HepG2 (cell line): Measurements from ENCODE around the gene IMPDH2. TPM values are rescaled to one million over a fixed set of nuclear protein-coding genes. Genes with fewer than 3 reads are reported as not detected.

Experiments
- ARID3A ChIP-seq: IDR thresholded peaks from 2 replicates; pipeline ENCODE4 v1.6.1; 2012; ENCODE audit warnings: low read depth, low read length, improper control_type of control experiment
- ATAD3A ChIP-seq: sonication (generic); formaldehyde crosslinking; IDR thresholded peaks from 2 replicates; pipeline ENCODE4 v1.4.0; 2020; ENCODE audit warnings: missing genetic modification reagents
- BRD4 ChIP-seq: sonication (generic); formaldehyde crosslinking; IDR thresholded peaks from 2 replicates; pipeline ENCODE4 v1.4.0; 2020; ENCODE audit warnings: missing genetic modification reagents
- CBX2 ChIP-seq, 2 experiments: fragments of 200-600 bp in 1 of 2; sonication (generic); formaldehyde crosslinking in 1 of 2; IDR thresholded peaks; 2 replicates each; pipeline versions ENCODE4 v1.7.0 to v1.8.1; 2018 to 2022; ENCODE audit warnings: low read depth in 2 of 2, low read length in 1 of 2, mild to moderate bottlenecking in 1 of 2, missing genetic modification reagents in 1 of 2
- CCDC6 ChIP-seq: sonication (generic); formaldehyde crosslinking; IDR thresholded peaks from 2 replicates; pipeline ENCODE4 v1.8.1; 2022; ENCODE audit warnings: mild to moderate bottlenecking, missing genetic modification reagents, moderate library complexity
- EEA1 ChIP-seq: sonication (generic); formaldehyde crosslinking; IDR thresholded peaks from 2 replicates; pipeline ENCODE4 v1.5.1; 2020; ENCODE audit warnings: mild to moderate bottlenecking, missing genetic modification reagents, borderline replicate concordance
- HDAC1 ChIP-seq: sonication (generic); formaldehyde crosslinking; IDR thresholded peaks from 2 replicates; pipeline ENCODE4 v1.5.1; 2020; ENCODE audit warnings: mild to moderate bottlenecking, missing genetic modification reagents
- HNF1A ChIP-seq, 2 experiments: sonication (generic) in 1 of 2; formaldehyde crosslinking in 1 of 2; IDR thresholded peaks; 2 replicates each; pipeline versions ENCODE4 v1.4.0 to v1.6.1; 2016 to 2020; ENCODE audit warnings: borderline replicate concordance in 1 of 2, low read depth in 1 of 2, mild to moderate bottlenecking in 1 of 2, missing genetic modification reagents in 1 of 2
- ISL2 ChIP-seq: sonication (generic); formaldehyde crosslinking; IDR thresholded peaks from 2 replicates; pipeline ENCODE4 v1.5.0; 2020; ENCODE audit warnings: missing genetic modification reagents
- PREB ChIP-seq: sonication (generic); formaldehyde crosslinking; IDR thresholded peaks from 2 replicates; pipeline ENCODE4 v1.4.0; 2020; ENCODE audit warnings: missing genetic modification reagents
- TERF1 ChIP-seq: sonication (generic); formaldehyde crosslinking; IDR thresholded peaks from 2 replicates; pipeline ENCODE4 v1.8.0; 2022; ENCODE audit warnings: mild to moderate bottlenecking, missing genetic modification reagents, moderate library complexity
- ZBTB7A ChIP-seq: sonication (generic); formaldehyde crosslinking; IDR thresholded peaks from 2 replicates; pipeline ENCODE4 v1.8.0; 2022; ENCODE audit warnings: mild to moderate bottlenecking, missing genetic modification reagents
- ZFP36 ChIP-seq: fragments of 150-350 bp; IDR thresholded peaks from 2 replicates; pipeline ENCODE4 v1.6.1; 2018; ENCODE audit warnings: borderline replicate concordance, low read length, low read depth; ENCODE audit not compliant: partially characterized antibody
- ZNF235 ChIP-seq: sonication (generic); formaldehyde crosslinking; IDR thresholded peaks from 2 replicates; pipeline ENCODE4 v1.8.1; 2023; ENCODE audit warnings: mild to moderate bottlenecking, missing genetic modification reagents, borderline replicate concordance
- ZNF383 ChIP-seq: sonication (generic); formaldehyde crosslinking; IDR thresholded peaks from 2 replicates; pipeline ENCODE4 v1.4.0; 2020; ENCODE audit warnings: missing genetic modification reagents, mild to moderate bottlenecking, borderline replicate concordance
- ZNF549 ChIP-seq: sonication (generic); formaldehyde crosslinking; IDR thresholded peaks from 2 replicates; pipeline ENCODE4 v1.5.0; 2020; ENCODE audit warnings: missing genetic modification reagents
- ZNF703 ChIP-seq: sonication (generic); formaldehyde crosslinking; IDR thresholded peaks from 2 replicates; pipeline ENCODE4 v1.5.1; 2020; ENCODE audit warnings: missing genetic modification reagents, mild to moderate bottlenecking, moderate library complexity, borderline replicate concordance
- ZNF777 ChIP-seq: sonication (generic); formaldehyde crosslinking; IDR thresholded peaks from 2 replicates; pipeline ENCODE4 v1.4.0; 2020; ENCODE audit warnings: missing genetic modification reagents
- ZSCAN25 ChIP-seq: sonication (generic); formaldehyde crosslinking; IDR thresholded peaks from 2 replicates; pipeline ENCODE4 v1.8.0; 2022; ENCODE audit warnings: mild to moderate bottlenecking, missing genetic modification reagents
- polyA plus RNA-seq, 8 experiments: library from polyadenylated mRNA; depleted of rRNA in 3 of 8; stranded (reverse) in 7 of 8; unstranded in 1 of 8; fragments of >200 nt; fragmentation: Illumina TruSeq in 4 of 8; extraction: Trizol in 4 of 8; gene quantifications; 2 replicates each; pipeline versions ENCODE4 v1.2.1 to v1.2.3, GENCODE V29; 2011 to 2016; ENCODE audit warnings: low read depth in 4 of 8, missing spikeins in 1 of 8, mixed read lengths in 1 of 8; ENCODE audit not compliant: insufficient read depth in 1 of 8
- total RNA-seq, 5 experiments: library from RNA; depleted of rRNA; stranded (reverse); fragments of >200 nt; fragmentation: Illumina TruSeq; extraction: Trizol; gene quantifications; 2 replicates each; pipeline ENCODE4 v1.2.3, GENCODE V29; 2016; ENCODE audit warnings: low read depth in 1 of 5

Gene IMPDH2
- total and polyA plus RNA-seq, 2 of the 13 experiments (the other 11 are each of a cell fraction or from before 2014, with no cell fraction given): 248 to 260 TPM

- TF ChIP-seq PREB (CRISPR knock-in tag): no peak
- TF ChIP-seq ZNF235 (CRISPR knock-in tag): 0 out of 2 replicates have a peak, but pooled peaks have one; percentile 65
- TF ChIP-seq HDAC1: peak; percentile 88
- TF ChIP-seq CBX2 (IDR thresholded peaks at IDR 0.05; ENCODE audit: low read depth, low read length): no peak
- no peak for TF ChIP-seq CBX2 (CRISPR knock-in tag; IDR thresholded peaks at IDR 0.05; ENCODE audit: low read depth)
- no peak for TF ChIP-seq HNF1A (IDR thresholded peaks at IDR 0.05; ENCODE audit: low read depth)
- 0 out of 2 replicates have a peak, but pooled peaks have one; percentile 44 for TF ChIP-seq HNF1A (CRISPR knock-in tag; IDR thresholded peaks at IDR 0.05; ENCODE audit: borderline replicate concordance)
- TF ChIP-seq ARID3A: no peak
- TF ChIP-seq BRD4 (CRISPR knock-in tag): peak; percentile 91
- TF ChIP-seq TERF1 (CRISPR knock-in tag): 0 out of 2 replicates have a peak, but pooled peaks have one; percentile 58
- TF ChIP-seq ZNF777 (CRISPR knock-in tag): peak; percentile 48; the same call in 1 of the 2 replicates
- TF ChIP-seq ZNF383 (CRISPR knock-in tag): no peak
- TF ChIP-seq CCDC6 (CRISPR knock-in tag): 0 out of 2 replicates have a peak, but pooled peaks have one; percentile 10
- no peak for TF ChIP-seq ATAD3A (CRISPR knock-in tag)
- 0 out of 2 replicates have a peak, but pooled peaks have one; percentile 59 for TF ChIP-seq ISL2 (CRISPR knock-in tag)
- peak; percentile 53; the same call in 1 of the 2 replicates for TF ChIP-seq EEA1 (CRISPR knock-in tag)
- peak; percentile 85 for TF ChIP-seq ZNF549 (CRISPR knock-in tag)
- TF ChIP-seq ZBTB7A (CRISPR knock-in tag): no peak; the same call in 1 of the 2 replicates
- no peak for TF ChIP-seq ZSCAN25 (CRISPR knock-in tag)
- no peak for TF ChIP-seq ZFP36
- peak; percentile 91; the same call in 1 of the 2 replicates for TF ChIP-seq ZNF703
Observed at GRCh38 chr3:49021813-49022687, 7.1 kb downstream of the IMPDH2 start, which contains the start of gene NDUFAF3 (continued).
